ENCODE measurements around the gene GET3. TPM values are rescaled to one million over a fixed set of nuclear protein-coding genes. Genes with fewer than 3 reads are reported as not detected.
A peak's percentile ranks its signal among the peaks of the same experiment; 100 is the strongest.

Gene GET3
- total and polyA plus RNA-seq, 3 experiments from 2014 or later, result 72.5 to 101 (median 96.9) TPM

- Mint-ChIP-seq H3K27ac (peak overlapping the region; percentile 78 to 98 (median 94)), H3K9me3 (no peaks in the 10 kb centered on the region), H3K27me3 (peaks cover 0 to 2% of the 10 kb centered on the region in 2 donors), H3K4me1 (peaks cover 27 to 51% (median 30%) of the 10 kb centered on the region in 3 donors), H3K4me3 (peak overlapping the region; percentile 81 to 94 (median 85)), H3K36me3 (peaks cover 0 to 1% (median 0%) of the 10 kb centered on the region in 3 donors)
- POLR2A ChIA-PET, result interaction anchor here (0.6 to 3.6 kb wide), 5 partner anchors 11 to 165 kb away, joined by 3 to 167 read pairs (median 5); partner anchors contain the start of gene JUNB
- Histone ChIP-seq H3K4me1 (ENCODE audit: insufficient read depth, low read length) (peaks cover 46% of the 10 kb centered on the region), H3K27ac (ENCODE audit: low read depth, low read length) (peak overlapping the region; percentile 61), H3K27me3 (ENCODE audit: insufficient read depth, low read length, poor library complexity, severe bottlenecking) (no peaks in the 10 kb centered on the region), H3K9me3 (ENCODE audit: low read length) (no peaks in the 10 kb centered on the region), H3K36me3 (ENCODE audit: insufficient read depth, low read length) (no peaks in the 10 kb centered on the region), H3K4me3 (ENCODE audit: low read length) (peak overlapping the region; percentile 92)
- CTCF ChIA-PET, result interaction anchor here (0.9 to 16.3 kb wide), 8 partner anchors 9 to 106 kb away, joined by 3 to 483 read pairs (median 16); partner anchors contain the start of genes JUNB, PRDX2, RNASEH2A and THSD8
- peak in 3 of 5 donors; percentile 32 to 65 (median 56) for DNase-seq
Observed at GRCh38 chr19:12778017-12778904, 41.0 kb downstream of the GET3 start.

DNA sequence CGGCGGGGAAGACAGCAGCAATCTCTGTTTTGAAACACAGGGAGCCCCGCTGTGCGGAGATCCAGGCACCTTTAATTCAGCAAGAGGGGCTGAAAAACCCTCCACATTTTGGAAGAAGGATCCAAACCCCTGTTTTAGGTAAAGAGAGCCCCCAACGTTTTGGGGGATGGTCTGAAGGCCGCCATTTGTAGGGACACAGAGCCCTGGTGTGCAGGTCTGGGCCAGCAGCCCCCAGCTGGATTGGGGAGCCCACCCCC lies 41.5 kb downstream of the GET3 start:
- H3K27me3 Mint-ChIP-seq, result peaks cover 0 to 2% of the 10 kb centered on the region in 2 donors
- H3K4me3 Mint-ChIP-seq, result peak overlapping the region; percentile 81 to 94 (median 85)
- Histone ChIP-seq H3K9me3 (ENCODE audit: low read length) (no peaks in the 10 kb centered on the region), H3K27me3 (ENCODE audit: insufficient read depth, low read length, poor library complexity, severe bottlenecking) (no peaks in the 10 kb centered on the region), H3K27ac (ENCODE audit: low read depth, low read length) (peak overlapping the region; percentile 61), H3K4me1 (ENCODE audit: insufficient read depth, low read length) (peaks cover 51% of the 10 kb centered on the region), H3K36me3 (ENCODE audit: insufficient read depth, low read length) (no peaks in the 10 kb centered on the region), H3K4me3 (ENCODE audit: low read length) (peak overlapping the region; percentile 92)
- ChIA-PET POLR2A (interaction anchor here (0.6 to 3.6 kb wide), 3 partner anchors 10 to 164 kb away, joined by 4 to 167 read pairs (median 10); partner anchors contain the start of gene JUNB), CTCF (interaction anchor here (0.9 to 16.3 kb wide), 5 partner anchors 9 to 107 kb away, joined by 4 to 483 read pairs (median 35); partner anchors contain the start of genes JUNB, PRDX2 and THSD8)
- H3K9me3 Mint-ChIP-seq, result no peaks in the 10 kb centered on the region
- peaks cover 32 to 46% (median 34%) of the 10 kb centered on the region in 3 donors for H3K4me1 Mint-ChIP-seq
- peak overlapping the region; percentile 78 to 98 (median 94) for H3K27ac Mint-ChIP-seq
- H3K36me3 Mint-ChIP-seq, result peaks cover 0 to 1% (median 0%) of the 10 kb centered on the region in 3 donors
- DNase-seq, result no peak

DNA sequence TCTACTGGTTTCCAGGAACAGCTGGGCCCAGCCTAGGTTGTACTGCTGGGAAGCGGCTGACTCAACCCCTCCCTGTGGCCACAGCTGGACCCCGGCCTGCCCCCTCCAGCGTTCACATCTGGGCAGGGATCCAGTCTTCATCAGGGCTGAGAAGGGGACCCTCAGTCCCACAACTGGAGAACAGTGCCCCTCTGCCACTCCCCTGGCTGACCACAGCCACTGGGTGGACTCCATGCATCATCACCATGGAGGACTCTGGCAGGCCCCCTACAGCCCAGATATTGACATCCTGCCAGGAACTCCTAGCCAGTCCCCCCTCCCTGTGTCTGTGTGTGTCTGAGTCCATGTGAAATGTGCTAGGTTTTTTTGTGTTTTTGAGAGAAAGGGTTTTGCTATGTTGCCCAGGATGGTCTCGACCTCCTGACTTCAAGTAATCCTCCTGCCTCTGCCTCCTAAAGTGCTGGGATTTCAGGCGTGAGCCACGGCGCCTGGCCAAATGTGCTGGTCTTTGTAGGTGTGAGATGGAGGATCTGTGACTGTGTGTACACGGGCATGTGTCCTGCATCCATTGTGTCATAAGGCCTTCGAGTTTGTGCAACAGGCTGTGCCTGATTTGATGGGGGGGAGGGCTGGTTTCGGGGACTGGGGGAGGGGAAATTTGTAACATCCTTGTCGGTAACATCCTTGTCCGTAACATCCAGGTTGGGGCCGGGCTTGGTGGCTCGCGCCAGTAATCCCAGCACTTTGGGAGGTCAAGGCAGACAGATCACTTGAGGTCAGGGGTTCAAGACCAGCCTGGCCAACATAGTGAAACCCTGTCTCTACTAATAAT lies 42.1 kb downstream of the GET3 start:
- H3K36me3 ChIP-seq (ENCODE audit: insufficient read depth, low read length), result no peaks in the 10 kb centered on the region
- peaks cover 57% of the 10 kb centered on the region for H3K4me1 ChIP-seq (ENCODE audit: insufficient read depth, low read length)
- H3K27me3 Mint-ChIP-seq, result peaks cover 0 to 2% of the 10 kb centered on the region in 2 donors
- H3K27ac Mint-ChIP-seq, result peak overlapping the region; percentile 39 to 98 (median 83)
- H3K27me3 ChIP-seq (ENCODE audit: insufficient read depth, low read length, poor library complexity, severe bottlenecking), result no peaks in the 10 kb centered on the region
- no peak for DNase-seq
- H3K9me3 Mint-ChIP-seq, result no peaks in the 10 kb centered on the region
- peaks cover 0 to 1% (median 0%) of the 10 kb centered on the region in 3 donors for H3K36me3 Mint-ChIP-seq
- no peaks in the 10 kb centered on the region for H3K9me3 ChIP-seq (ENCODE audit: low read length)
- peak overlapping the region; percentile 61 for H3K27ac ChIP-seq (ENCODE audit: low read depth, low read length)
- CTCF ChIA-PET, result interaction anchor here (0.9 to 16.3 kb wide), 5 partner anchors 8 to 107 kb away, joined by 4 to 483 read pairs (median 35); partner anchors contain the start of genes JUNB, PRDX2 and THSD8
- POLR2A ChIA-PET, result interaction anchor here (3.6 kb wide), 1 partner anchor 15 kb away, joined by 167 read pairs; the partner anchor contains the start of gene JUNB
- H3K4me1 Mint-ChIP-seq, result peaks cover 32 to 45% (median 34%) of the 10 kb centered on the region in 3 donors
- H3K4me3 Mint-ChIP-seq, result peak overlapping the region; percentile 37 to 86 (median 59)
- peak overlapping the region; percentile 92 for H3K4me3 ChIP-seq (ENCODE audit: low read length)

- Histone ChIP-seq H3K27me3 (ENCODE audit: insufficient read depth, low read length, poor library complexity, severe bottlenecking) (no peaks in the 10 kb centered on the region), H3K4me3 (ENCODE audit: low read length) (peak overlapping the region; percentile 55), H3K4me1 (ENCODE audit: insufficient read depth, low read length) (peaks cover 70% of the 10 kb centered on the region), H3K27ac (ENCODE audit: low read depth, low read length) (peak overlapping the region; percentile 84), H3K9me3 (ENCODE audit: low read length) (no peaks in the 10 kb centered on the region), H3K36me3 (ENCODE audit: insufficient read depth, low read length) (no peaks in the 10 kb centered on the region)
- ChIA-PET CTCF (interaction anchor here (1.6 to 16.3 kb wide), 2 partner anchors 15 to 16 kb away, joined by 6 to 483 read pairs; partner anchors contain the start of genes JUNB, PRDX2 and THSD8), POLR2A (interaction anchor here (0.5 to 2.7 kb wide), 7 partner anchors 10 to 231 kb away, joined by 3 to 140 read pairs (median 3); partner anchors contain the start of gene JUNB)
- DNase-seq, result peak in 1 of 5 donors; percentile 98
- Mint-ChIP-seq H3K9me3 (no peaks in the 10 kb centered on the region), H3K36me3 (peaks cover 0 to 1% (median 0%) of the 10 kb centered on the region in 3 donors), H3K4me3 (peak overlapping the region; percentile 77 to 93 (median 85)), H3K27me3 (peaks cover 0 to 2% of the 10 kb centered on the region in 2 donors), H3K27ac (peak overlapping the region in 7 of 8 donors; percentile 96 to 100 (median 98)), H3K4me1 (peaks cover 31 to 43% (median 32%) of the 10 kb centered on the region in 3 donors)
Observed at GRCh38 chr19:12782174-12782423, 44.8 kb downstream of the GET3 start.

DNA sequence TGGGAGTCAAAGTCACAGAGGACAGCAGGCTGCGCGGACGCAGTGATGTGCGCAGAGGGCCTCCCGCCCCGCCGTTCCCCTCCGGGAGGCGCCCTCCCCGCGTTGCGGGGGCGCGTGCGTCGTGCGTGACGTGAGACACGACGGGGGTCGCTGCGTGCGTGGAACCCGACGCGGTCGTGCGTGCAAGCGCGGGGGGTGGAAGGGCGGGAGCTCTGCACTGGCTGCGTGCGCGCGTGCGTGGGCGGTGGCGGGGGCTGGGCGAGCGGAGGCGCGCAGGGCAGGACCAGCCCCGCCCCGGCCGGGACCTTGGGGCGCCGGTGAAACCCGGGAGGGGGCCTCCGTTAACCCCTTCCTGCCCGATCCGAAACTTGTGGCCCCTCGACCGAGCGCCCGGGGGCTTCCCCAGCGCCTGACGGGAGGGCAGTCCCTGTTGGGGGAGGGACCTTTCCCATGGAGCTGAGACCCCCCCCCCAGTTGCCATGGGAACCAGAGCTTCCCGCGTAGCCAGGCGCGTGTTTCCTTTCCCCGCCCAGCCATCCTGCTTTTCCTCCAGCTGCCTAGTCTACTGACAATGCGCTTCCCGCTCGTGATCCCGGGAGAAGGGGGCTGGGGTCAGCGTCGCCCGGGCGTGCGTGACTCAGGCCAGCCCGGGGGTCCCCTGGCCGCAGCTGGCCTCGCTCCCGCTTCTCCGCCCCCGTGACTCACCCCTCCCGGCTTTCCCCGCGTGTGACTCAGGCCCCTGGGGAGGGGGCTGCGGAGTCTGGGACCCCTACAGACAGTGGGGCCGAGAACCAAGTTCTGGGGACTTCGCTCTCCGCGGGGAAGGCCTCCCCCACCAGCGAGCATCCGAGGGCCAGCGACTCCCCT lies 45.4 kb downstream of the GET3 start:
- ChIA-PET CTCF (interaction anchor here (1.1 to 16.3 kb wide), 3 partner anchors 8 to 17 kb away, joined by 3 to 483 read pairs (median 6); partner anchors contain the start of genes JUNB, PRDX2 and THSD8), POLR2A (interaction anchor here (0.5 to 2.7 kb wide), 8 partner anchors 9 to 232 kb away, joined by 3 to 140 read pairs (median 3); partner anchors contain the start of genes JUNB and THSD8)
- Mint-ChIP-seq H3K27me3 (peaks cover 0 to 2% of the 10 kb centered on the region in 2 donors), H3K4me3 (peak overlapping the region; percentile 77 to 93 (median 85)), H3K27ac (peak overlapping the region in 7 of 8 donors; percentile 96 to 100 (median 98)), H3K9me3 (no peaks in the 10 kb centered on the region), H3K4me1 (peaks cover 26 to 38% (median 28%) of the 10 kb centered on the region in 3 donors), H3K36me3 (peaks cover 0 to 1% (median 0%) of the 10 kb centered on the region in 3 donors)
- peak overlapping the region; percentile 64 for H3K4me3 ChIP-seq (ENCODE audit: low read length)
- no peaks in the 10 kb centered on the region for H3K9me3 ChIP-seq (ENCODE audit: low read length)
- H3K36me3 ChIP-seq (ENCODE audit: insufficient read depth, low read length), result no peaks in the 10 kb centered on the region
- no peaks in the 10 kb centered on the region for H3K27me3 ChIP-seq (ENCODE audit: insufficient read depth, low read length, poor library complexity, severe bottlenecking)
- peak in 4 of 5 donors; percentile 92 to 99 (median 95) for DNase-seq
- H3K27ac ChIP-seq (ENCODE audit: low read depth, low read length), result peak overlapping the region; percentile 84
- peaks cover 66% of the 10 kb centered on the region for H3K4me1 ChIP-seq (ENCODE audit: insufficient read depth, low read length)

GRCh38 chr19:12783291-12783848 lies 46.1 kb downstream of the GET3 start:
- peaks cover 63% of the 10 kb centered on the region for H3K4me1 ChIP-seq (ENCODE audit: insufficient read depth, low read length)
- peak overlapping the region; percentile 84 for H3K27ac ChIP-seq (ENCODE audit: low read depth, low read length)
- H3K9me3 ChIP-seq (ENCODE audit: low read length), result no peaks in the 10 kb centered on the region
- H3K4me1 Mint-ChIP-seq, result peaks cover 23 to 35% (median 26%) of the 10 kb centered on the region in 3 donors
- POLR2A ChIA-PET, result interaction anchor here (0.7 to 2.7 kb wide), 3 partner anchors 9 to 13 kb away, joined by 4 to 140 read pairs (median 17); partner anchors contain the start of gene JUNB
- no peaks in the 10 kb centered on the region for H3K27me3 ChIP-seq (ENCODE audit: insufficient read depth, low read length, poor library complexity, severe bottlenecking)
- peak in 2 of 5 donors; percentile 46 to 63 for DNase-seq
- peak overlapping the region in 6 of 7 donors; percentile 61 to 87 (median 72) for H3K4me3 Mint-ChIP-seq
- peaks cover 0 to 2% of the 10 kb centered on the region in 2 donors for H3K27me3 Mint-ChIP-seq
- peak overlapping the region in 5 of 8 donors; percentile 89 to 98 (median 96) for H3K27ac Mint-ChIP-seq
- no peaks in the 10 kb centered on the region for H3K9me3 Mint-ChIP-seq
- H3K4me3 ChIP-seq (ENCODE audit: low read length), result no peak overlapping the region
- peaks cover 0 to 1% (median 0%) of the 10 kb centered on the region in 3 donors for H3K36me3 Mint-ChIP-seq
- CTCF ChIA-PET, result interaction anchor here (1.1 to 16.3 kb wide), 3 partner anchors 9 to 17 kb away, joined by 3 to 483 read pairs (median 4); partner anchors contain the start of genes JUNB, PRDX2 and THSD8
- H3K36me3 ChIP-seq (ENCODE audit: insufficient read depth, low read length), result no peaks in the 10 kb centered on the region
